IMR-90 (cell line): Measurements from ENCODE around the gene PANX1. TPM values are rescaled to one million over a fixed set of nuclear protein-coding genes. Genes with fewer than 3 reads are reported as not detected.

Experiments used
- ATAC-seq: fragments of 200-7000 bp; cut with Tn5 transposase; 2 replicates; pipeline ENCODE4 v1.9.1; 2020; ENCODE audit warnings: low read depth, mild to moderate bottlenecking, moderate library complexity
- BruUV-seq: library from RNA; stranded (reverse); fragments of 400-500 nt; replicated peaks from 2 replicates; lab custom pipeline; 2021; lab: Mats Ljungman, UMichigan
- CTCF ChIA-PET: fragments of 300-600 bp; formaldehyde crosslinking; extraction: SDS; loops from one replicate; lab custom pipeline; 2021; ENCODE audit warnings: antibody characterized with exemption; lab: Yijun Ruan, JAX
- POLR2A ChIA-PET: fragments of 300-600 bp; sonication (Branson Sonifier 250); formaldehyde crosslinking; loops from one replicate; lab custom pipeline; 2022; ENCODE audit warnings: antibody characterized with exemption; ENCODE audit not compliant: unreplicated experiment; lab: Charles Lee
- DNase-seq: peaks from one replicate; pipeline ENCODE4 v3.0.0; 2013
- H2AFZ ChIP-seq: replicated peaks from 2 replicates; pipeline ENCODE3; 2013; ENCODE audit warnings: low read length, mild to moderate bottlenecking; ENCODE audit not compliant: poor library complexity
- H2AK5ac ChIP-seq: 2 replicates; pipeline ENCODE4 v1.6.1; 2013; ENCODE audit warnings: low read depth, low read length, inconsistent platforms
- H2AK9ac ChIP-seq: replicated peaks from 2 replicates; pipeline ENCODE3; 2013; ENCODE audit warnings: mild to moderate bottlenecking, low read depth, low read length, moderate library complexity; ENCODE audit not compliant: poor library complexity
- H2BK120ac ChIP-seq: 2 replicates; pipeline ENCODE4 v1.6.1; 2013; ENCODE audit warnings: low read depth, low read length, inconsistent platforms
- H2BK15ac ChIP-seq: 3 replicates; pipeline ENCODE4 v1.6.1; 2013; ENCODE audit warnings: low read depth, low read length, inconsistent platforms
- H2BK20ac ChIP-seq: 2 replicates; pipeline ENCODE4 v1.6.1; 2013; ENCODE audit warnings: low read depth, mild to moderate bottlenecking, inconsistent platforms, low read length, moderate library complexity
- H2BK5ac ChIP-seq: 2 replicates; pipeline ENCODE4 v1.6.1; 2013; ENCODE audit warnings: mild to moderate bottlenecking, low read depth, low read length, inconsistent platforms; ENCODE audit not compliant: poor library complexity, severe bottlenecking
- H3K14ac ChIP-seq: replicated peaks from 2 replicates; pipeline ENCODE4 v1.6.1; 2013; ENCODE audit warnings: low read depth, low read length, inconsistent platforms
- H3K18ac ChIP-seq: 2 replicates; pipeline ENCODE4 v1.6.1; 2013; ENCODE audit warnings: low read depth, low read length, control low read depth
- H3K23ac ChIP-seq: 2 replicates; pipeline ENCODE4 v1.6.1; 2013; ENCODE audit warnings: low read depth, low read length, inconsistent platforms
- H3K27ac ChIP-seq: 2 replicates; pipeline ENCODE4 v1.5.1; 2013; ENCODE audit warnings: mild to moderate bottlenecking, control low read depth, low read length; ENCODE audit not compliant: insufficient read depth
- H3K27me3 ChIP-seq: 2 replicates; pipeline ENCODE4 v1.6.1; 2013; ENCODE audit warnings: low read length; ENCODE audit not compliant: control insufficient read depth, insufficient read depth
- H3K36me3 ChIP-seq: 2 replicates; pipeline ENCODE4 v1.6.1; 2013; ENCODE audit warnings: low read length, mixed read lengths; ENCODE audit not compliant: control insufficient read depth, insufficient read depth
- H3K4ac ChIP-seq: 2 replicates; pipeline ENCODE4 v1.6.1; 2013; ENCODE audit warnings: low read depth, low read length, inconsistent platforms
- H3K4me1 ChIP-seq: 2 replicates; pipeline ENCODE4 v1.6.1; 2013; ENCODE audit warnings: low read length, mixed read lengths; ENCODE audit not compliant: control insufficient read depth, insufficient read depth
- H3K4me2 ChIP-seq: 2 replicates; pipeline ENCODE4 v1.6.1; 2013; ENCODE audit warnings: low read depth, mild to moderate bottlenecking, control low read depth, low read length, moderate library complexity
- H3K4me3 ChIP-seq: 2 replicates; pipeline ENCODE4 v1.5.1; 2013; ENCODE audit warnings: low read depth, mild to moderate bottlenecking, control low read depth, low read length, moderate library complexity; ENCODE audit not compliant: insufficient read depth
- H3K56ac ChIP-seq: 2 replicates; pipeline ENCODE4 v1.6.1; 2013; ENCODE audit warnings: low read length, inconsistent platforms; ENCODE audit not compliant: insufficient read depth; ENCODE audit errors: extremely low read depth
- H3K79me1 ChIP-seq, 2 experiments: 2 replicates each; pipeline ENCODE4 v1.6.1; 2013; ENCODE audit warnings: low read length in 2 of 2, inconsistent platforms in 1 of 2, low read depth in 1 of 2
- H3K9ac ChIP-seq: 2 replicates; pipeline ENCODE4 v1.6.1; 2013; ENCODE audit warnings: low read depth, low read length, control low read depth
- H3K9me1 ChIP-seq: 2 replicates; pipeline ENCODE4 v1.6.1; 2013; ENCODE audit warnings: low read length, inconsistent platforms; ENCODE audit not compliant: insufficient read depth
- H3K9me3 ChIP-seq: 2 replicates; pipeline ENCODE4 v1.6.1; 2013; ENCODE audit warnings: low read length; ENCODE audit not compliant: control insufficient read depth, insufficient read depth
- H4K20me1 ChIP-seq: 2 replicates; pipeline ENCODE4 v1.6.1; 2013; ENCODE audit warnings: low read length, inconsistent platforms; ENCODE audit not compliant: insufficient read depth
- H4K5ac ChIP-seq: 2 replicates; pipeline ENCODE4 v1.6.1; 2013; ENCODE audit warnings: mild to moderate bottlenecking, low read depth, low read length, control low read depth
- H4K8ac ChIP-seq, 2 experiments: 2 replicates each; pipeline ENCODE4 v1.6.1; 2013; ENCODE audit warnings: low read depth in 2 of 2, low read length in 2 of 2, control low read depth in 1 of 2, inconsistent platforms in 1 of 2
- H4K91ac ChIP-seq: 2 replicates; pipeline ENCODE4 v1.6.1; 2013; ENCODE audit warnings: low read depth, low read length, inconsistent platforms; ENCODE audit not compliant: insufficient read depth
- BHLHE40 ChIP-seq: fragments of 150-350 bp; IDR thresholded peaks from 2 replicates; pipeline ENCODE4 v1.6.1; 2016; ENCODE audit warnings: mild to moderate bottlenecking, low read depth, low read length
- CHD1 ChIP-seq: IDR thresholded peaks from 2 replicates; pipeline ENCODE4 v1.6.1; 2012; ENCODE audit warnings: low read depth, low read length, improper control_type of control experiment
- CTCF ChIP-seq: conservative IDR thresholded peaks from 2 replicates; pipeline ENCODE4 v1.5.1; 2012; ENCODE audit warnings: mild to moderate bottlenecking, low read depth, low read length, improper control_type of control experiment
- FOS ChIP-seq: fragments of 150-350 bp; IDR thresholded peaks from 2 replicates; pipeline ENCODE4 v1.6.1; 2016; ENCODE audit warnings: low read depth, low read length
- MAFK ChIP-seq: IDR thresholded peaks from 2 replicates; pipeline ENCODE4 v1.6.1; 2012; ENCODE audit warnings: low read depth, low read length, improper control_type of control experiment
- MAZ ChIP-seq: IDR thresholded peaks from 2 replicates; pipeline ENCODE4 v1.6.1; 2012; ENCODE audit warnings: low read depth, mild to moderate bottlenecking, low read length, improper control_type of control experiment, moderate library complexity, borderline replicate concordance
- MXI1 ChIP-seq: IDR thresholded peaks from 2 replicates; pipeline ENCODE4 v1.6.1; 2012; ENCODE audit warnings: low read depth, mild to moderate bottlenecking, low read length, moderate library complexity, borderline replicate concordance
- NFE2L2 ChIP-seq: fragments of 150-350 bp; IDR thresholded peaks from 2 replicates; pipeline ENCODE4 v1.6.1; 2016; ENCODE audit warnings: low read depth, mild to moderate bottlenecking, low read length
- POLR2A ChIP-seq: IDR thresholded peaks from 2 replicates; pipeline ENCODE4 v1.6.1; 2012; ENCODE audit warnings: mild to moderate bottlenecking, low read depth, low read length
- RCOR1 ChIP-seq: IDR thresholded peaks from 2 replicates; pipeline ENCODE4 v1.6.1; 2012; ENCODE audit warnings: mild to moderate bottlenecking, low read length, improper control_type of control experiment; ENCODE audit not compliant: insufficient replicate concordance
- RFX5 ChIP-seq: IDR thresholded peaks from 2 replicates; pipeline ENCODE4 v1.8.0; 2012; ENCODE audit warnings: low read depth, mild to moderate bottlenecking, low read length, moderate library complexity
- SMC3 ChIP-seq: fragments of 150-350 bp; IDR thresholded peaks from 2 replicates; pipeline ENCODE4 v1.6.1; 2016; ENCODE audit warnings: low read depth, mild to moderate bottlenecking, antibody characterized with exemption, low read length, moderate library complexity
- USF2 ChIP-seq: fragments of 150-350 bp; IDR thresholded peaks from 2 replicates; pipeline ENCODE4 v1.6.1; 2017; ENCODE audit warnings: mild to moderate bottlenecking, antibody characterized with exemption, low read length, low read depth
- WGBS, 2 experiments: methylation state at CpG; one replicate each; pipeline versions ENCODE4 v1.1.5 to v1.1.7; 2013; ENCODE audit warnings: missing lambda C conversion rate in 2 of 2; ENCODE audit not compliant: insufficient read length in 1 of 2; ENCODE audit errors: extremely low coverage in 2 of 2; 5-methylcytosine and 5-hydroxymethylcytosine counted together
- dilution Hi-C: fragments of 300-500 bp; cut with HindIII; formaldehyde crosslinking; loops from one replicate; pipeline ENCODE4 v1.14.3; 2018; ENCODE audit warnings: low sequenced_read_pairs; ENCODE audit not compliant: unreplicated experiment
- in situ Hi-C: fragments of 300-500 bp; cut with MboI; formaldehyde crosslinking; loops from 3 replicates; pipeline ENCODE4 v1.14.3; 2019; ENCODE audit warnings: low sequenced_read_pairs, inconsistent platforms, mixed read lengths
- intact Hi-C: fragments of 100-400 bp; cut with micrococcal nuclease; formaldehyde crosslinking; loops from 2 replicates; pipeline ENCODE4 v1.10.0; 2022
- polyA plus RNA-seq, 3 experiments: library from polyadenylated mRNA; depleted of rRNA; stranded (reverse); fragments of >200 nt; gene quantifications; 2 replicates each; pipeline ENCODE4 v1.2.3, GENCODE V29; 2012; ENCODE audit warnings: low replicate concordance in 1 of 3
- total RNA-seq: library from RNA; depleted of rRNA; stranded (reverse); fragments of >200 nt; gene quantifications from 2 replicates; pipeline ENCODE4 v1.2.3, GENCODE V29; 2012

PANX1 gene
- total and polyA plus RNA-seq, 2 of the 4 experiments (the other 2 are of a cell fraction) = 29.8 to 70.8 TPM

DNA sequence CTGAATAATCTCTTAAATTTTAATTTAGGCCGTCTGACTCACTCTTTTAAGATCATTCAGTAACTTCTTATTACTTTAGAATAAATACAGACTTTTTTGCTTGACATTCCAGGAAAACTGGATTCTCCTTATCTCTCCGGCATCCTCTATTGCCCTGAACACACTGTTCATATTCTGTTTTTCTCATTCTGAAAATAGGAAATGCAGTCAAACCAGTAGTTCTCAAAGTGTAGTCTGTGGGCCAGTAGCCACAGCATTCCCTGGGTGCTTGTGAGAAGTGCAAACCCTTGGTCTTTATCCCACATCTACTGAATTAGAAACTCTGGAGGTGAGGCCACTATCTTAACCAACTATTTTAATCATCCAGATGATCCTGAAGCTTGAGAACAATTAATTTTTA lies 84.3 kb downstream of the PANX1 start:
- H3K18ac ChIP-seq = no peak overlapping the region
- H3K27ac ChIP-seq = no peak overlapping the region
- H2BK15ac ChIP-seq = no peak overlapping the region
- H4K8ac ChIP-seq = no peak overlapping the region
- DNase-seq = no peak
- ATAC-seq = no peak
- no peaks in the 10 kb centered on the region for H3K9me3 ChIP-seq
- H4K5ac ChIP-seq = no peak overlapping the region
- no peak overlapping the region for H2BK120ac ChIP-seq
- H4K91ac ChIP-seq = no peak overlapping the region
- H3K14ac ChIP-seq = no peak overlapping the region
- in situ Hi-C loops (no loop called here), dilution Hi-C loops (no loop called here), intact Hi-C loops (no loop called here)
- H2AK5ac ChIP-seq = no peak overlapping the region
- no peaks in the 10 kb centered on the region for H3K4me1 ChIP-seq
- H3K36me3 ChIP-seq = no peaks in the 10 kb centered on the region
- ChIA-PET CTCF (no interaction called here), POLR2A (no interaction called here)
- WGBS, 2 experiments = no CpG with 5 or more reads among the region's 2 CpGs
- H3K79me1 ChIP-seq = no peaks in the 10 kb centered on the region
- no peak overlapping the region for H2BK5ac ChIP-seq
- H2AK9ac ChIP-seq = no peak overlapping the region
- no peaks in the 10 kb centered on the region for H4K20me1 ChIP-seq
- no peak overlapping the region for H2AFZ ChIP-seq
- H3K27me3 ChIP-seq = no peaks in the 10 kb centered on the region
- no peaks in the 10 kb centered on the region for H3K9me1 ChIP-seq
- H3K4me2 ChIP-seq = no peak overlapping the region
- H3K4ac ChIP-seq = no peak overlapping the region
- TF ChIP-seq MAZ = no peak
- no peak for TF ChIP-seq MXI1
- TF ChIP-seq POLR2A = no peak
- TF ChIP-seq FOS = no peak
- TF ChIP-seq CTCF = no peak
- no peak for TF ChIP-seq SMC3
- no peak for TF ChIP-seq NFE2L2
- TF ChIP-seq CHD1 = no peak
- TF ChIP-seq MAFK = no peak
- TF ChIP-seq RCOR1 = no peak
- no peak for TF ChIP-seq USF2
- TF ChIP-seq RFX5 = no peak
- no peak for TF ChIP-seq BHLHE40
- no TSS peak for BruUV-seq
- no peak overlapping the region for H3K4me3 ChIP-seq
- no peak overlapping the region for H2BK20ac ChIP-seq
- H3K23ac ChIP-seq = no peak overlapping the region
- no peak overlapping the region for H3K56ac ChIP-seq
- H3K9ac ChIP-seq = no peak overlapping the region
